GM18868 (cell line): ENCODE data around the gene IGSF9B.
"Not testable (repeated sequence)": the region's sequence is repeated elsewhere in the genome, so short reads cannot be mapped to it uniquely, and the experiment has no call there.

ENCODE experiments used
- ATAC-seq: cut with Tn5 transposase; IDR thresholded peaks from one replicate; pipeline ENCODE4 v1.9.1; 2021; ENCODE audit warnings: mild to moderate bottlenecking, moderate library complexity; ENCODE audit not compliant: unreplicated experiment

Gene IGSF9B

GRCh38 chr11:133956650-133957633 is at the start of gene IGSF9B:
IGSF9B (minus strand) TSS chr11:133956968; CDS start chr11:133956754, 214 bp downstream.
- peak; percentile 99 for ATAC-seq

- no peak for ATAC-seq
These were observed 47.9 kb upstream of the IGSF9B start for GRCh38 chr11:134004496-134005172.

GRCh38 chr11:134003792-134004495 is 47.2 kb upstream of the IGSF9B start:
- ATAC-seq: no peak

GRCh38 chr11:134002819-134003218 is 46.1 kb upstream of the IGSF9B start:
- ATAC-seq: not testable (repeated sequence)

GRCh38 chr11:134002338-134002737 is 45.6 kb upstream of the IGSF9B start:
- ATAC-seq: not testable (repeated sequence)

GRCh38 chr11:134001596-134001995 is 44.8 kb upstream of the IGSF9B start:
- no peak for ATAC-seq

- ATAC-seq: no peak
These were observed 44.3 kb upstream of the IGSF9B start for GRCh38 chr11:134001088-134001487.

GRCh38 chr11:133999355-133999754 is 42.6 kb upstream of the IGSF9B start:
- ATAC-seq: no peak

- ATAC-seq: no peak
These were observed 40.8 kb upstream of the IGSF9B start for GRCh38 chr11:133997554-133997953.

GRCh38 chr11:133996671-133997070 is 39.9 kb upstream of the IGSF9B start:
- no peak for ATAC-seq

GRCh38 chr11:133995066-133995465 is 38.3 kb upstream of the IGSF9B start:
- no peak for ATAC-seq

GRCh38 chr11:133993921-133994320 is 37.2 kb upstream of the IGSF9B start:
- no peak for ATAC-seq

GRCh38 chr11:133993107-133993506 is 36.3 kb upstream of the IGSF9B start:
- ATAC-seq: no peak

- no peak for ATAC-seq
These were observed 35.4 kb upstream of the IGSF9B start for GRCh38 chr11:133992121-133992520.

- ATAC-seq: no peak
These were observed 34.3 kb upstream of the IGSF9B start for GRCh38 chr11:133991101-133991500.

GRCh38 chr11:133990501-133990900 is 33.7 kb upstream of the IGSF9B start:
- no peak for ATAC-seq

GRCh38 chr11:133988686-133989410 is 32.1 kb upstream of the IGSF9B start:
- ATAC-seq: no peak

- ATAC-seq: no peak
These were observed 30.4 kb upstream of the IGSF9B start for GRCh38 chr11:133987171-133987570.

GRCh38 chr11:133985981-133986944 is 29.5 kb upstream of the IGSF9B start:
- no peak for ATAC-seq
